ENCODE measurements around the gene RAD17.
"Not testable (repeated sequence)": the region's sequence is repeated elsewhere in the genome, so short reads cannot be mapped to it uniquely, and the experiment has no call there.

RAD17 gene

GRCh38 chr5:69369340-69370121 is at the start of gene RAD17, which contains the start of the genes AK6 and TAF9:
Gene RAD17, plus strand, starts transcription at chr5:69369818. Its CDS starts 2,391 bp downstream, at chr5:69372209.
Gene AK6, minus strand, starts transcription at chr5:69369520. Its CDS starts 30 bp downstream, at chr5:69369490.
Gene TAF9, minus strand, starts transcription at chr5:69369520. Its CDS starts 3,783 bp downstream, at chr5:69365737.
- in situ Hi-C loops (cut with MboI; ENCODE audit: low sequenced_read_pairs), result no loop called here

GRCh38 chr5:69326365-69326764 is 43.3 kb upstream of the RAD17 start:
- in situ Hi-C loops (cut with MboI; ENCODE audit: low sequenced_read_pairs), result no loop called here

- in situ Hi-C loops (cut with MboI; ENCODE audit: low sequenced_read_pairs), result no loop called here
Measured at GRCh38 chr5:69329905-69330489, 39.6 kb upstream of the RAD17 start.

- in situ Hi-C loops (cut with MboI; ENCODE audit: low sequenced_read_pairs), result no loop called here
Measured at GRCh38 chr5:69331528-69332445, 37.8 kb upstream of the RAD17 start.

GRCh38 chr5:69333668-69334315 is 35.8 kb upstream of the RAD17 start:
- in situ Hi-C loops (cut with MboI; ENCODE audit: low sequenced_read_pairs), result not testable (repeated sequence)

GRCh38 chr5:69334793-69335268 is 34.8 kb upstream of the RAD17 start:
- in situ Hi-C loops (cut with MboI; ENCODE audit: low sequenced_read_pairs), result no loop called here

- in situ Hi-C loops (cut with MboI; ENCODE audit: low sequenced_read_pairs), result no loop called here
Measured at GRCh38 chr5:69335341-69335935, 34.2 kb upstream of the RAD17 start.

GRCh38 chr5:69341520-69342161 is 28.0 kb upstream of the RAD17 start:
- in situ Hi-C loops (cut with MboI; ENCODE audit: low sequenced_read_pairs), result no loop called here

GRCh38 chr5:69343083-69343482 is 26.5 kb upstream of the RAD17 start:
- in situ Hi-C loops (cut with MboI; ENCODE audit: low sequenced_read_pairs), result no loop called here

GRCh38 chr5:69350664-69351063 is 19.0 kb upstream of the RAD17 start:
- in situ Hi-C loops (cut with MboI; ENCODE audit: low sequenced_read_pairs), result no loop called here

GRCh38 chr5:69359699-69360098 is 9.9 kb upstream of the RAD17 start:
- in situ Hi-C loops (cut with MboI; ENCODE audit: low sequenced_read_pairs), result no loop called here

GRCh38 chr5:69360442-69360841 is 9.2 kb upstream of the RAD17 start:
- in situ Hi-C loops (cut with MboI; ENCODE audit: low sequenced_read_pairs), result no loop called here

GRCh38 chr5:69364414-69364813 is 5.2 kb upstream of the RAD17 start:
- in situ Hi-C loops (cut with MboI; ENCODE audit: low sequenced_read_pairs), result no loop called here

- in situ Hi-C loops (cut with MboI; ENCODE audit: low sequenced_read_pairs), result no loop called here
Measured at GRCh38 chr5:69364850-69365249, 4.8 kb upstream of the RAD17 start.

GRCh38 chr5:69367697-69368279 is 1.8 kb upstream of the RAD17 start:
- in situ Hi-C loops (cut with MboI; ENCODE audit: low sequenced_read_pairs), result no loop called here

GRCh38 chr5:69368458-69369339 is 919 bp upstream of the RAD17 start:
- in situ Hi-C loops (cut with MboI; ENCODE audit: low sequenced_read_pairs), result no loop called here

- in situ Hi-C loops (cut with MboI; ENCODE audit: low sequenced_read_pairs), result not testable (repeated sequence)
Measured at GRCh38 chr5:69370335-69370734, 717 bp downstream of the RAD17 start.

- in situ Hi-C loops (cut with MboI; ENCODE audit: low sequenced_read_pairs), result no loop called here
Measured at GRCh38 chr5:69372394-69372793, 2.8 kb downstream of the RAD17 start.
